HepG2 (cell line): ENCODE measurements around the gene ABHD17A.

Experiments
- BCL6 ChIP-seq: IDR thresholded peaks from 2 replicates; pipeline ENCODE4 v1.6.1; 2016; ENCODE audit warnings: missing genetic modification reagents, missing compliant biosample characterization
- CTCF ChIP-seq: sonication (generic); formaldehyde crosslinking; IDR thresholded peaks from 2 replicates; pipeline ENCODE4 v1.5.0; 2020; ENCODE audit warnings: mild to moderate bottlenecking, missing genetic modification reagents, moderate library complexity

- TF ChIP-seq BCL6 (CRISPR knock-in tag) = 0 out of 2 replicates have a peak, but pooled peaks have one; percentile 35
- TF ChIP-seq CTCF = peak; percentile 84
Observed at GRCh38 chr19:1864480-1865171, 20.7 kb downstream of the ABHD17A start.
